Suppressor macrophage treated with lipopolysaccharide for 1 hour (primary cell): ENCODE results near the gene FBXO11.
"Not testable (repeated sequence)": the region's sequence is repeated elsewhere in the genome, so short reads cannot be mapped to it uniquely, and the experiment has no call there.

ENCODE experiments used
- DNase-seq, 3 donors: peaks; one replicate each; pipeline ENCODE4 v3.0.0-alpha.2; 2020 to 2022

Gene FBXO11

DNA sequence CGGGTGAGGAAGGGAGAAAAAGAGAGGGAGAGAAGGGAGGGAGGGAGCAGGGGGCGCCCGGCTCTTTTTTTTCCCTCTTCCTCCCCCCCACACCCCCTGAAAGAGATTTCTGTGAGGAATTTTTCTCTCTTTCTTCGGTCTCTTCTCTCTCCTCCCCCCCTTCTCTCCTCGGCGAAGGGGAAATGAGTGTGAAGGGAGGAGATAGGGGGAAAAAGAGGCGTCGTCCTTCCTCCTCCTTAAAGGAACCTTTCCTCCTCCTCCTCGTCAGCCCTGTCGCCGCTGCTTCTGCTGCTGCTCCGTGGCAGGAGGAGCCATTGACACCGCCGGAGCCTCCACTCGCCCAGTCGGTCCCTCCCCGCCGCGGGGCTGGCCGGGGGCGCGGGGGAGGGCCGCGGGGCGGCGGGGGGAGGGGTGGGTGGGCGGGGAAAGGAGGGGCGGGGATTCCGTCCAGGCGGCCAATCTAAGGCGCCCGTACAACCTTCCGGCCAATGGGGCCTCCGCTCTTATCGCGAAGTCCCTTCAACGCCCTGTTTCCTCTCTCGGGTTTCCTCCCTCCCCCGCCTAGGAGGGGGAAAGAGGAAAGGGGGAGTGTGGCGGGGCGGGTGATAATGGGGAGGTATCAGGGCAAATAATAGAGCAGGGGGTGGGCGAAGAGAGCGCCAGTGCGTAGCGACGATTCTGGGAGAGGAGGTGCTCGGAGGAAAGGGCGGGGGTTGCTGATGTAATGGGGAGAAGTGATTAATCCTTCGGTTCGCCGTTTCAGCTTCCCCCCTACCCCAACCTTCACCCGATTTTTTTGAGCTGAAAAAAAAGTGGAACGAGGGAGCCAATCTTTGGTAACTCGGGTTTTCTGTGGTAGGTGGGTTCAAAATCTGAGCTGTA, at the start of gene FBXO11:
Gene FBXO11 (minus strand): TSS at position 342 of the 882 bp plus-strand sequence. CDS start 778 bp downstream, outside the sequence.
- DNase-seq, result peak; percentile 98 to 99 (median 98)

DNA sequence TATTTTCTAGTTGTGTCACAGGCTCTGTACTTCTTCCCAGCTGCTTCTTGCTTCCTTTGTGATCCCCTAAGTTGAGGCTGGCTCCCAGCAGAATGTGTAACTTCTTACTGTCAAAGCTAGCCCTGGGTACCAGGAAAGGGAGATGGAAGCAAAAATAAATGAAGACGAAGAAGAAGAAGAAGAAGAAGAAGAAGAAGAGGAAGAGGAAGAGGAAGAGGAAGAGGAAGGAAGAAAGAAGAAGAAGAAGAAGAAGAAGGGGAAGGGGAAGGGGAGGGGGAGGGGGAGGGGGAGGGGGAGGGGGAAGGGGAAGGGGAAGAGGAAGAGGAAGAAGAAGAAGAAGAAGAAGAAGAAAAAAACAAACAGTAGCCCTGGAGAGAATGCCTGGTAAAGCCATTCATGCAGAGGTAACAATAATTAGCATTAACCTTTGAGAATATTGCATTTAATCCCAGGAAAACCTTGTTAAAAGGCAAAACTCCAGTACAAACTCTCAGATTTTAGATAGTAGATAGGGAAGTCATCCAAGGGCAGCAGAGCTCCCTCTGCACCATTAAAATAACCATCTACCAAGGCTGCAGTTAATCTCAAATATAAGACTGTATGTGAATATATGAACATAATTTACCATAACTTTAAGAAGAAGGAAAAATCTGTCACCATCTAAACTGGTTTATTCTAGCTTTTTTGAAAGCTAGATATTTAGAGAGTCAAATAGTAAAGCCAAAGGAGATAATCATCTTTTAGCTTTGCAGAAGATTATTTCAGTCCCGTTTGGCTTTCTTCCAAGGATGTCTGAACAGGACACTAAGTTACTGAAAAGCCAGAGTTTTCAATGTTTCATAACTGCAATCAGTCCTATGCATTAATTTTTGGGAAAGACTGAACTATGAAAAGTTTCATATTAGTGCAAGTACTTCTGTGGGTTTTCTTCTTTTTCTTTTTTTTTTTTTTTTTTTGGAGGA, 44.3 kb upstream of the FBXO11 start:
- DNase-seq, result no peak

DNA sequence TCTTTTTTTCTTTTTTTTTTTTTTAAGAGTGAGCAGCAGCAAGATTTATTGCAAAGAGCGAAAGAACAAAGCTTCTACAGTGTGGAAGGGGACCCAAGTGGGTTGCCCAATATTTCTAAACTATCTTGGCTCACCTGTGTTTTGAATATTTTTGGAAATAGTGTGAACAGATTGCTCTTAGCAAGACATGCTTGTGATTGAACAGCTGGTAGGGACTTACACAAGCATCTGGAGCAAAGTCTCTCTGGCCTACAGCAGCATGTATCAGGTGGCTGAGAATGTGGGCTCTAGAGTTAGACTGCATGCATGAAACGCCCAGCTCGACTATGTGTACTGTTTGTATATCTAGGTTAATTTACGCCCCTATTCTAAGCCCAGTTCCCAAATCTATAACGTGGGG, 40.3 kb upstream of the FBXO11 start:
- no peak for DNase-seq

DNA sequence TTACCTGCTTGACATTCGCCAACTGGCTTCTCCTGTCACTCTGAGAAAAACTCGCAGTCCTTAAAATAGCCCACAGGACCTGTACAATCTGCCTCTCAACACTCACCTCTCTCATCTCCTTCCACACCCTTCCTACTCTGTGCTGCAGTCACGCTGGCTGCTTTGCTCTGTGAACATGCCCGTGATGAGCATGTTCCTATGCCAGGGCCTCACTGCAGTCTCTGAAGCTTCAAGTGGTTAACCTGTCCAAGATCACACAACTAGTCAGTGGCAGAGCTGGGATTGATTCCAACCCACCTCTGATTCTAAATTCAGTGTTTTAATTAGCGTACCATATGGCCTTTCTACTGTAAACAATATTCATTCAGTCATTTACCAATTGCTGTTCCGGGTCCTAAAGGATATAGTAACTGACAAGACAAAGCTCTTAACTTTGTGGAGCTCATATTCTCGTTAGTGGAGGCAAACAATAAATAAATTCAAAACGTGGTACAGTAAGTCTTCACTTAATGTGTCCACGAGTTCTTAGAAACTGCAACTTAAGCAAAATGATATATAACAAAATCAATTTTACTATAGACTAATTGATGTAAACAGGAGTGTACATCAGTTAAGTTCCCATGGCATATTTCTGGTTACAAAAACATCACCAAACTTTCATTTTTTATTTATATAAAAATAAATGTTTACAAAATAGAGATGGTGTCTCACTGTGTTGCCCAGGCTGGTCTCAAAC, 38.9 kb upstream of the FBXO11 start:
- DNase-seq, result no peak

DNA sequence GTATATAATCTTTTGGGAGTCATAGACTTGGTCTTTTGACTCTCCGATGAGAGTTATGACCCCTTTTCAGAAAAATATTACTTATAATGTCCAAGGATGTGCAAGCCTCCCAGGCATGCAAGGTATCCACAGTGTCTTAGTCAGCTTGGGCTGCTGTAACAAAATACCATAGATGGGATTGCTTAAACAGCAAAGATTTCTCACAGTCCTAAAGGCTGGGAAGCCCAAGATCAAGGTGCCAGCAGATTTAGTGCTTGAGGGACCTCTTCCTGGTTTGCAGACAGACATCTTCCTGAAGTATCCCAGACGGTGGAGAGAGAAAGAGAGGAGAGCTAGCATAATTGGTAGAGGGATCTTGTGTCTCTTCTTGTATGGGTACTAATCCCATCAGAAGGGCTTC, 35.6 kb upstream of the FBXO11 start:
- DNase-seq, result no peak

DNA sequence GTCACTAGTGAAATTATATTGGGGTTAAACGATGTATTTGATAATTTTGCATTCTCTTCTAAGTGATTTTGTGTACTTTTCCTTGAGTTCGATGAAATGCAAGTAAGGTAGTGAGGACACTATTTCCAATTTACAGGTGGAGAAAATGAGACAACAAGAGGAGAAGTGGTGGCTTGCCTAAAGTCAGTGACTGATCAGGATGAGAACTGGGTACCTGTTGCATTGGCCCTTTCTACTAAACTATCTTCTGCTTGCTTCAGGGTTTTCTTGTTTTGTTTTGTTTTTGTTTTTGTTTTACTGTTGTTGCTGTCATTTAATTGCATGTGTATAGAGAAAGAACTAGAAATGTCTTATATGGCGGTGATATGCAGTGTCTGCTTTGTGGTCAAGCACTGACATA, 31.4 kb upstream of the FBXO11 start:
- no peak for DNase-seq

DNA sequence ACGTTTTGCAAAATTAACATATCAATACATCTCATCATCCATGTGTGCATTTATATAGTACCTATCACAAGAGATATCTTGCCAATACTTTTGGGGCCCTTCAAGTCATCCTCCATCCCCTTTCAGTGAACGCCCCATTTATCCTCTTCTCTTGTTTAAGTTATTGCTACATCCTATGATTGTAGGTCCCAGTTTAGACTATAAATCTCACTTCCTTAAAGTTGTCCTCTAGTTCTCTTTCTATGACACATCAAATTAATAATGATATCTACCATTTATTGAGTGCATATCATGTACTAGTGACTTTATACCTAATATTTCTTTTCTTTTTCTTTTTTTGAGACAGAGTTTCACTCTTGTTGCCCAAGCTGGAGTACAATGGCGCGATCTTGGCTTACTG, 28.8 kb upstream of the FBXO11 start:
- DNase-seq, result peak in 2 of 3 donors; percentile 45 to 48

DNA sequence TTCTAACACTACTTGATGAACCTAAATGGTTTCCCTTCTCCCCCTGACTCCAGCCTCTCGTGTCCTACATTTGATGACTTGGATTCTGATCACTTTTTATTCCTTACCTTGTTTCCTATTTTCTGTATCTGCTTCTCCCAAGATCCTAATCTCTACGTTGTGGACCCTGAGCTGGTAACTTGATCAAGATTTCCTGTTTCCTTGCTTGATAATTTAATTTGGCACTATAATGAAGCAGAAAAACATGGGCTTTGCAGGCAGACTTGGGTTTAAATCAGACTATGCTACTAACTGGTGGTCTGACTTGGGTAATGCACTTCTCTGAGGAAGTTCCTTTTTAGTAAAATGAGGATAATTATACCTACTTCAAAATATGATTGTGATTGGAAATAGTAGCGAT, 11.7 kb upstream of the FBXO11 start:
- DNase-seq, result no peak

DNA sequence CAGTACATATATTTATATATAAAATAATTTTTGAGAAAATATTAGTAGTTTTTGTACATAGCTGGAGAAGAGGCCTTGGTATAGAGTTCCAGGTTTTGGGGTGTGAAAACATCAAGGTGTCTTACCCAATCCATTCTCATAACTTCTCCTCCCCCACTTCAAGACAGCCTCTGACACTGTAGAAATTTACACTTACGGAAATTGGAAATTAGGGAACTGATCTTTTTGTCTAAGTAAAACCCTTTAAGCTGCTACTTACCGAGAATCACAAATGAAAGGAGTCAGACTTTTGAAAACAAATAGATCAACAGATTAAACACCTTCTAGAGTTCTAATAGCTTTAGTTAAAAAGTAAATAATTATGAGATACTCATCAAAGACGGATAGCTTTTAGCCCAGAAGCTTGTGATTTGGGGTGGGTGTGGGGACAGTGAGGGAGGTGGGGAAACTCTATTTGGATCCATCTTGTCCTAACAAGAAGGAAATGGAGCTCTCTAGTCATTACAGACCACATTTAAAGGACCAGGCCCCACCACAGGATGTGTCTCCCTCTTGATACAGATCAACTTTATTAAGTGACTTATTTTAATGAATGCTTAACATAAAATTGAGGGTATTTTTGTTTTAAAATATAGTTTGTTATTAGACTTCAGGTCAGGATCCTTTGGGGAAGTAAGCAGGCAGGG, 11.1 kb upstream of the FBXO11 start:
- peak in 2 of 3 donors; percentile 40 to 45 for DNase-seq

DNA sequence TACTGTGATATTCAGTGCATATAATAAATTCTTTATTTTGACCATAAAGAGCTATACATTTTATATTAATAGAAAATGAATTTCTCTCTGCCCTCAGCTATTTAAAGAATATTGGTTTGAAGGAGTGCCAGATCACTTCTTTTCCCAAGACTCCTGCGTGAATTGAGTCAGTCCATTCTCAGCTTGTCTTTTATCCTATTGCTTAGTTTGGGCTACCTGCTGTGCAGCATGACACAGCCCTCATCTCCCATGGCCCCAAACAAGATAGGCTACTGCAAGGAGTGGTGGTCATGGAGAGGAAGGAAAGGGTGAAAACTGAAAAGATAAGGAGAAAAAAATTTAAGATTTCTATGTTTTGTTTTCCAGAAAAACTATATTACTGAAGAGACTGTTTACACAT, 10.1 kb upstream of the FBXO11 start:
- DNase-seq, result no peak

DNA sequence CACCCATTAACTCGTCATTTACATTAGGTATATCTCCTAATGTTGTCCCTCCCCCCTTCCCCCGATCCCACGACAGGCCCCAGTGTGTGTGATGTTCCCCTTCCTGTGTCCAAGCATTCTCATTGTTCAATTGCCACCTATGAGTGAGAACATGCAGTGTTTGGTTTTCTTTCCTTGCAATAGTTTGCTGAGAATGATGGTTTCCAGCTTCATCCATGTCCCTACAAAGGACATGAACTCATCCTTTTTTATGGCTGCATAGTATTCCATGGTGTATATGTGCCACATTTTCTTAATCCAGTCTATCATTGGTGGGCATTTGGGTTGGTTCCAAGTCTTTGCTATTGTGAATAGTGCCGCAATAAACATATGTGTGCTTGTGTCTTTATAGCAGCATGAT, 4.4 kb upstream of the FBXO11 start:
- not testable (repeated sequence) for DNase-seq

DNA sequence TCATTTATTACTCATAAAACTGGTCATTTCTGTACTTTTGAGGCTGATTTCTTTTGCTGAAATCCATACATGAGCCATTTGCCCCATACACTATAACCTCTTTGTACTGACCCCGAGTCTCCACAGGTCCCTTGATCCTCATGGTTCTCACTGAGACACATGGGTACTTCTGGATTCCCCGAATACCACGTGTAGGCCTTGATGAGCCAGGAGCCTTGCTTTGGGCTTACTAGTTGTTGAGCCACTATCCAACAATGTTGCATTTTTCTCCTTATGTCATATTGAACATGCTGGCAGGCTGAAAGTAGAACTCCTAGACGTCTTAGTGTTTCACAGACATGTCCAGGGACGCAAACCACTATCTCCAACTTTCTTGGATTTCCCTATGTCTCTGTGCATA, 2.4 kb upstream of the FBXO11 start:
- no peak for DNase-seq

DNA sequence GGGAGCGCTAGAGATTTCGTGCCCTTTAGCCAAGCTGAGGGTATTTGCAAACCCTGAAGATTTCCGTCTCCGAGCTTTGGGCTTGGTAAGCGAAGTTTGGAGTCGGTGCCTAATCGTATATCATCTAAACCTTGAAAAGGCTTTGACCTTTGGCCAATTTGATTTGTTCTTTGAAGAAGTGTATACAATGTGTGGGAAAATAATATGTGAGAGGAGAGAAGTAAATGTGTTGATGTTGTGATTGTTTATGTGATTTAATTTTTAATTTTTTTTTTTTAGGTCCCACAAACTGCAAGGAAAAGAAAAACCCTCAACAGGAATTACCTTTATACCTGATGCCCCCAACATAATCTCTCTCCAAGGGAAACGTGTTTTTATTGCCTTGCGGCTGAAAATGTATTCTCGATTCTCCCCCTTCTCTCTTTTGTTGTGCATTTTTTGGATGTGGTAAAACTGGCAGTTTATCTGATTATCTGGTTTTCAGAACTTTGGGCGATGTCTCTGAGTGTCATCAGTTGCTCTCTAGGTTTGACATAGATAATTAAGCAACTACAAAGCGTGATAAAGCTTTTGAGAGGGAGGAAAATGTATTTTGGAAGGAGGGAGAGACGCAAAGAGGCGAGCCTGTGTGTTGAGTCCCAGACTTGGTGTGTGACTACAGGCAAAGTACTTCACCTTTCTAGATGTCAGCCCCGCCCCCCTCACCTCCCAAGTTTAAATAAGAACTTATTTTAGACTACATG, 912 bp upstream of the FBXO11 start:
- no peak for DNase-seq

DNA sequence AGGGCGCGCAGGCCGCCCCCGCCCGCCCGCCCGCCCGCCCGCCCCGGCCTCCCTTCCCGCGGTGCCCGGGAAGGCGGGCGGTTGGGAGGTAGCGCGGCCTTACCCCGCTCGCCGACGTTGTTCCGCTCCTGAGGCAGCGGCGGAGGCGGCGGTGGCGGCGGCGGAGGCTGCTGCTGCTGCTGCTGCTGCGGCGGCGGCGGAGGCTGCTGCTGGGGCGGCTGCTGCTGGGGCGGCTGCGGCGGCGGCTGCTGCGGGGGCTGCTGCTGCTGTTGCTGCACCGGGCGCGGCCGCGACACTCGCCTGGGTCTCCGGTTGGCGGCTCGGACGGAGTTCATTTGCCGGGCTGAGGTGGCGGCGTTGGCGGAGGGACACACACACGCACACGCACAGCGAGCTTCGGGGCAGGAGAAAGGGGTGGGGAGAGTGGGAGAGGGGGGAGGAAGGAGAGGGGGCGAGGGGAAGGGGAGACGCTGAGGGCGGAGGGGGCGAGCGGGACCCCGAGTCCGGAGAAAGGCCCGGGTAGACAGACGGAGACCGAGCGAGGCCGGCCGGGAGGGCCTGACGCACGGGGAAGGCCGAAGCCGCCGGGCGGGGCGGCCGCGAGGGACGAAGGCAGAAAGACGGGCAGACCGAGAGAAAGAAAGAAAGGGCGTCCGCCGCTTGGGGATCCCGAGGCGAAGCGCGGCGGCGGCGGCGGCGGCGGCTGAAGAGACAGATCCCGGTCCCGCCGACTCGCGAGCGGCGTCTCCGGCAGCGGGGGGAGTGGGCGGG, 727 bp downstream of the FBXO11 start:
- peak; percentile 68 to 82 (median 70) for DNase-seq

DNA sequence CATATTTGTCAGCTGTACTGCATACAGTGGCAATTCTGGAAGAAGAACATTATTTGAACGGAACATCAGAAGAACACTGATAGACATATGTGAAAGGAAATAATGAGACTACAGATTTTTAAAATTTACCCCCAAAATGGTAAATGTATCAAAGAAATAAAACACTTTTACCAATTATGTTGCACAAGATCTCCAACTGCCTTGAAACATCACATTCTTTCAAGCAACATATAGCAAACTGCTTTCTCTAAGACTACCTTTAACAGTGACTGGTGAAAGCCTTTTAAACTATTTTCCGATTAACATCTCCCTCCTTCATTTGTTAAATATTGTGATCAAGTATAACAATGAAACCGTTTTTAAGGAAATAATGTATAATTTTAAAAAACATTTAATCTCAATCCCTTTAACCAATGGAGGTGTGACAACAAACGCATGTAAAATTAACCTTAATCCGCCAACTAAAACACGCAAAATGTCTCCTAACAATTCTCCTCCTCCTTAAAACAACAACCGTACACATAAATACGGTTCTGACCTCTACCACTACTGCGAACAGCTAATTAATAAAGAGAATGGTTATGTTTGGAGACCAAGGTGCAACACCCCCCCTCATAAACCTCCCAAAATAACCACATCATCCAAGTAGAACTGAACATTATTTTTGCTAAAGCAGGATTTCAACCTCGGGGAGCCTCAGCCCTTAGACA, 2.4 kb downstream of the FBXO11 start:
- DNase-seq, result no peak

DNA sequence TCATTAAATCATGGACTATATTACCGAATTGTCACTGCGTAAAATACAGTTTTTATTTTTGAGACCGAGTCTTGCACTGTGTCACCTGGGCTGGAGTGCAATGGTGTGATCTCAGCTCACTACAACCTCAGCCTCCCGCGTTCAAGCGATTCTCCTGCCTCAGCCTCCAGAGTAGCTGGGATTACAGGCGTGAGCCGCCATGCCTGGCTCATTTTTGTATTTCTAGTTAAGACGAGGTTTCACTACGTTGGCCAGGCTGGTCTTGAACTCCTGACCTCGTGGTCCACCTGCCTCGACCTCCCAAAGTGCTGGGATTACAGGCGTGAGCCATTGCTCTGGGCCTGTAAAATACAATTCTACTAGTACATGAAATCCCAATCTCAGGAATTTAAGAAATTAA, 4.4 kb downstream of the FBXO11 start:
- DNase-seq, result not testable (repeated sequence)

DNA sequence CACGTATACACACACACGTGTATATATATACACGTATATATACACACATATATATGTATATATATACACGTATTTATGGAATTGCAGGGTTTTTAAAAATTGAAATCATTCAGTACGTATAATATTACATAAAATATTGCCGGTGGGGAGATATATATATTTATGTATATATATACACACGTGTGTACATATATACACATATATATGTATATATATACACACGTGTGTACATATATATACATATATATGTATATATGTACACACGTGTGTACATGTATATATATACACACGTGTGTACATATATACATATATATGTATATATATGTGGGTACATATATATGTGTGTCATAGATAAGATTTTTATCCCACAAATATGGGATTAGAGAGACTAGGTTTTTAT, 5.4 kb downstream of the FBXO11 start:
- DNase-seq, result no peak

DNA sequence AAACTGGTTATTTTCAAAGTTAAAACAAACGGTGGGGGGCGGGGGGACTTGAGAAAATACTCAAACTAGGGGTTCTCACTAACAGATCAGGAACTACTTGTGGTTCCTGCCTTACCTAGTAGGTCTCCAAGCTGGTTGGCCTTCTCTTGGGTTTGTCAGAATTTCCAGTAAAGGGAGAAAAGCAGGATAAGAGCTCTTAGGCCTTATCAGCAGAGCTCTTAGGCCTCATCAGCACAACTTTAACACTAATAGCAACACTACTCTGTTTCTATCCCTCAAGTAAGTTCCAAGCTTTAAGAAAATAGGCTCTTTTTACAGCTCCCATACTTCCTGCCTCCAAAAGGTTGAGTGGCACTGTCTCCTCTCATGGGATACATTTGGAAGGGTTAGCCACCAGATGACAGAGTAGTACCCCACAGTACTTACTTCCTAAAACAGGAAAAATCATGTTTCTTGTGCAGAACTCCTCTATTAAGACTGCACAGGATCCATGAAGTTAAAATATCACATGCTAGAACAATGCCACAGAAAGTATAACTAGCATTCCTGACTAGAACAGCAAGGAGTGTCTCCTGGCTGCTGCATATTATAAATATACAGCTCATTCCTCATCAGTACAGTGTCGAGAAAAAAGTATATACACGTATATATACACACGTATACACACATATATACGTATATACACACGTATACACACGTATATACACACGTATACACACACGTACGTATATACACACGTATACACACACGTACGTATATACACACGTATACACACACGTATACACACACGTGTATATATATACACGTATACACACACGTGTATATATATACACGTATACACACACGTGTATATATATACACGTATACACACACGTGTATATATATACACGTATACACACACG, 6.1 kb downstream of the FBXO11 start:
- peak in 2 of 3 donors; percentile 32 to 34 for DNase-seq
